ENCODE measurements around the gene TAAR8. TPM values are rescaled to one million over a fixed set of nuclear protein-coding genes. Genes with fewer than 3 reads are reported as not detected.
"Not testable (repeated sequence)": the region's sequence is repeated elsewhere in the genome, so short reads cannot be mapped to it uniquely, and the experiment has no call there.

TAAR8 gene
- total RNA-seq, 4 donors from 2014 or later = not detected

DNA sequence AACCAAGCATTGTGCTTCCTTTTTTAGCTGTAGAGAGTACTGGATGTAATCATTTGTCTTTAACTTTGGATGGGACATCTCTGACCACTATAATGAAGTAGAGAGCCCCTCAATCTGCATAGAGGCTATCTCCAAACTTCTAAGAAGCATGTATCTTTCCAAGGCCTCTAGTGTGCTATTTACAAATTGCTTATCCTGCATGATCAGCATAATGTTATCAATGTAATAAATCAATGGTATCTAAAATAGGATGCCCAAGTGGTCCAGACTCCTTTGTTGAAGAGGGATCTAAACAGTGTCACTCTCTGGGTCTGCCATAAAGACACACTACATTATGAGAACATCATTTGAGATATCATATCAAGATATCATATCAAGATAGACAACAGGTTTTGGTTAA lies 7.6 kb upstream of the TAAR8 start:
- Histone ChIP-seq H3K27ac (no peak overlapping the region), H3K27me3 (peaks cover 8% of the 10 kb centered on the region), H3K36me3 (no peaks in the 10 kb centered on the region), H3K4me1 (no peaks in the 10 kb centered on the region), H3K4me3 (no peak overlapping the region), H3K9me3 (no peaks in the 10 kb centered on the region)
- DNase-seq (ENCODE audit: low spot score in 2 of 2) = no peak
- TF ChIP-seq POLR2AphosphoS5 (IDR thresholded peaks at IDR 0.05) = no peak
- no peak for TF ChIP-seq POLR2A (IDR thresholded peaks at IDR 0.05)
- no peak for TF ChIP-seq EP300 (IDR thresholded peaks at IDR 0.05)
- TF ChIP-seq, protein P1, sequence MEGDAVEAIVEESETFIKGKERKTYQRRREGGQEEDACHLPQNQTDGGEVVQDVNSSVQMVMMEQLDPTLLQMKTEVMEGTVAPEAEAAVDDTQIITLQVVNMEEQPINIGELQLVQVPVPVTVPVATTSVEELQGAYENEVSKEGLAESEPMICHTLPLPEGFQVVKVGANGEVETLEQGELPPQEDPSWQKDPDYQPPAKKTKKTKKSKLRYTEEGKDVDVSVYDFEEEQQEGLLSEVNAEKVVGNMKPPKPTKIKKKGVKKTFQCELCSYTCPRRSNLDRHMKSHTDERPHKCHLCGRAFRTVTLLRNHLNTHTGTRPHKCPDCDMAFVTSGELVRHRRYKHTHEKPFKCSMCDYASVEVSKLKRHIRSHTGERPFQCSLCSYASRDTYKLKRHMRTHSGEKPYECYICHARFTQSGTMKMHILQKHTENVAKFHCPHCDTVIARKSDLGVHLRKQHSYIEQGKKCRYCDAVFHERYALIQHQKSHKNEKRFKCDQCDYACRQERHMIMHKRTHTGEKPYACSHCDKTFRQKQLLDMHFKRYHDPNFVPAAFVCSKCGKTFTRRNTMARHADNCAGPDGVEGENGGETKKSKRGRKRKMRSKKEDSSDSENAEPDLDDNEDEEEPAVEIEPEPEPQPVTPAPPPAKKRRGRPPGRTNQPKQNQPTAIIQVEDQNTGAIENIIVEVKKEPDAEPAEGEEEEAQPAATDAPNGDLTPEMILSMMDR (IDR thresholded peaks at IDR 0.05) = no peak

- H3K36me3 ChIP-seq = no peaks in the 10 kb centered on the region
- TF ChIP-seq EP300 (IDR thresholded peaks at IDR 0.05) (no peak), POLR2A (IDR thresholded peaks at IDR 0.05) (no peak), POLR2AphosphoS5 (IDR thresholded peaks at IDR 0.05) (no peak)
- TF ChIP-seq, protein P1 (IDR thresholded peaks at IDR 0.05) = no peak
- 86% methylated on average over 4 of the region's 4 CpGs for WGBS
These were observed 3.6 kb upstream of the TAAR8 start for GRCh38 chr6:132548746-132549463.

GRCh38 chr6:132551214-132551613 lies 1.3 kb upstream of the TAAR8 start:
- no peak for DNase-seq (ENCODE audit: low spot score in 2 of 2)
- Histone ChIP-seq H3K4me1 (no peaks in the 10 kb centered on the region), H3K4me3 (no peak overlapping the region), H3K9me3 (no peaks in the 10 kb centered on the region), H3K27ac (no peak overlapping the region), H3K27me3 (peaks cover 9% of the 10 kb centered on the region), H3K36me3 (no peaks in the 10 kb centered on the region)
- no peak for TF ChIP-seq POLR2AphosphoS5 (IDR thresholded peaks at IDR 0.05)
- TF ChIP-seq, protein P1 (IDR thresholded peaks at IDR 0.05) = no peak
- TF ChIP-seq EP300 (IDR thresholded peaks at IDR 0.05) = no peak
- TF ChIP-seq POLR2A (IDR thresholded peaks at IDR 0.05) = no peak
- WGBS = 79% methylated on average over 3 of the region's 4 CpGs

More at GRCh38 chr6:132548746-132549463, 3.6 kb upstream of the TAAR8 start:
- H3K4me3 ChIP-seq = no peak overlapping the region
- DNase-seq (ENCODE audit: low spot score in 2 of 2) = no peak
- no peaks in the 10 kb centered on the region for H3K9me3 ChIP-seq
- H3K27me3 ChIP-seq = peaks cover 7% of the 10 kb centered on the region
- H3K4me1 ChIP-seq = no peaks in the 10 kb centered on the region
- H3K27ac ChIP-seq = no peak overlapping the region

DNA sequence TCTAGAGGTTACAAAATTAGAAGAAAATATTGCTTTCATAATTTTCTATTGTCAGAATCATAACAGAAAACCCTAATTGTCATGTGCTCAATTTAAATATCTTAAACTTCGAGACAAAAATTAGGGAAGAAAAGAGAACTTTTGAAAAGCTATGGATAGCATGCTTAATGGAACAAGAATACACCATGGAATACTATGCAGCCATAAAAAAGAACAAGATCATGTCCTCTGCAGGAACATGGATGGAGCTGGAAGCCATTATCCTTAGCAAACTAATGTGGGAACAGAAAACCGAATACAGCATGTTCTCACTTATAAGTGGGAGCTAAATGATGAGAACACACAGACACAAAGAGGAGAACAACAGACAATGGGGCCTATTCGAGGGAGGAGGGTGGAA lies 7.6 kb downstream of the TAAR8 start:
- not testable (repeated sequence) for H3K27me3 ChIP-seq; H3K36me3 ChIP-seq; H3K9me3 ChIP-seq; H3K27ac ChIP-seq; DNase-seq (ENCODE audit: low spot score in 2 of 2); H3K4me1 ChIP-seq; H3K4me3 ChIP-seq
- WGBS = 76% methylated on average over 3 of the region's 3 CpGs

GRCh38 chr6:132566404-132566803 lies 13.9 kb downstream of the TAAR8 start:
- no peak for DNase-seq (ENCODE audit: low spot score in 2 of 2)
- Histone ChIP-seq H3K27ac (no peak overlapping the region), H3K4me1 (no peaks in the 10 kb centered on the region), H3K36me3 (no peaks in the 10 kb centered on the region), H3K27me3 (peaks cover 7% of the 10 kb centered on the region), H3K9me3 (no peaks in the 10 kb centered on the region), H3K4me3 (no peak overlapping the region)
- TF ChIP-seq EP300 (IDR thresholded peaks at IDR 0.05) (no peak), POLR2AphosphoS5 (IDR thresholded peaks at IDR 0.05) (no peak), POLR2A (IDR thresholded peaks at IDR 0.05) (no peak)
- 81% methylated on average over 6 of the region's 6 CpGs for WGBS

DNA sequence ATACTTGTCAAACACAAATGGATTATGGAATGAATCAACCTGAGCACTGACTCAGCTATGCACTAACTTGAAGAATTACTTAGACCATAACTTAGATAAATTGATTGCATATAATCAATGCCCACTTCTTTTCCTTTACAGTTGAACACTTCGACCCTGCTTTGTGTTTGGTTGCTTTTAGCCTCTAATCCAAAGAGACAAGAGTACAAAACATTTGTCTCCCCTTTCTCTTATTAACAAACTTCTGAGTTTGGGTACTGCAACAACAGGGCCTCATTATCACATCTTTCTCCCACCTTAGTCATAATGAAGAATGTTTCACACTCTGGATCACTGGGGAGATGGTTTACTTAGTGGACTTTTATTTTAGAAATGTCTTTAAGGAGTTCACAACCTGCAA lies 15.1 kb downstream of the TAAR8 start:
- no peak for TF ChIP-seq EP300 (IDR thresholded peaks at IDR 0.05)
- TF ChIP-seq, protein P1 (IDR thresholded peaks at IDR 0.05) = no peak
- no peak for TF ChIP-seq POLR2AphosphoS5 (IDR thresholded peaks at IDR 0.05)
- no peak for TF ChIP-seq POLR2A (IDR thresholded peaks at IDR 0.05)
- no peaks in the 10 kb centered on the region for H3K36me3 ChIP-seq
- 81% methylated on average over 1 of the region's 1 CpG for WGBS
- no peaks in the 10 kb centered on the region for H3K4me1 ChIP-seq
- H3K4me3 ChIP-seq = no peak overlapping the region
- H3K27me3 ChIP-seq = peaks cover 7% of the 10 kb centered on the region
- no peak overlapping the region for H3K27ac ChIP-seq
- DNase-seq (ENCODE audit: low spot score in 2 of 2) = no peak
- no peaks in the 10 kb centered on the region for H3K9me3 ChIP-seq

Measured in suprapubic skin (tissue), 4 donors.